Gastrocnemius medialis (tissue), 4 donors: Measurements from ENCODE around the gene NUDT1. TPM values are rescaled to one million over a fixed set of nuclear protein-coding genes. Genes with fewer than 3 reads are reported as not detected.

Source experiments
- ATAC-seq, 2 donors: fragments of 150-250 bp; one replicate each; pipeline ENCODE4 v1.9.1; 2016
- DNase-seq, 2 donors: peaks; one replicate each; pipeline ENCODE4 v3.0.0-alpha.2; 2019
- H3K27ac ChIP-seq, 4 donors: fragments of 200-600 bp; sonication (generic); 1 replicate in 1 of 4; 2 replicates in 3 of 4; pipeline ENCODE4 v1.5.1; 2016 to 2018; ENCODE audit warnings: mild to moderate bottlenecking in 2 of 4, moderate library complexity in 1 of 4
- H3K27me3 ChIP-seq, 3 donors: fragments of 200-600 bp; sonication (generic) in 2 of 3; 1 replicate in 1 of 3; 2 replicates in 2 of 3; pipeline versions ENCODE4 v1.5.1 to v1.6.0; 2016 to 2019; ENCODE audit warnings: mild to moderate bottlenecking in 1 of 3, moderate library complexity in 1 of 3
- H3K36me3 ChIP-seq, 2 donors: fragments of 200-600 bp; sonication (generic) in 1 of 2; one replicate each; pipeline ENCODE4 v1.5.1; 2017 to 2018
- H3K4me1 ChIP-seq, 2 donors: fragments of 200-600 bp; sonication (generic) in 1 of 2; one replicate each; pipeline ENCODE4 v1.5.1; 2016 to 2017; ENCODE audit warnings: mild to moderate bottlenecking in 2 of 2
- H3K4me3 ChIP-seq, 4 donors: fragments of 200-600 bp; sonication (generic) in 3 of 4; 1 replicate in 1 of 4; 2 replicates in 3 of 4; pipeline ENCODE4 v1.5.1; 2016 to 2019; ENCODE audit warnings: mild to moderate bottlenecking in 2 of 4
- H3K9me3 ChIP-seq, 3 donors: fragments of 200-600 bp; sonication (generic) in 2 of 3; 1 replicate in 1 of 3; 2 replicates in 2 of 3; pipeline ENCODE4 v1.5.1; 2016 to 2019
- CTCF ChIP-seq, 5 experiments: fragments of 450-650 bp in 3 of 5; fragments of 200-600 bp in 2 of 5; sonication (generic) in 2 of 5; IDR thresholded peaks in 4 of 5; conservative IDR thresholded peaks in 1 of 5; 1 replicate in 4 of 5; 2 replicates in 1 of 5; pipeline ENCODE4 v1.5.1; 2016 to 2019; ENCODE audit warnings: antibody characterized with exemption in 5 of 5, mild to moderate bottlenecking in 3 of 5, moderate library complexity in 3 of 5
- POLR2A ChIP-seq, 2 donors: fragments of 450-650 bp; IDR thresholded peaks; one replicate each; pipeline ENCODE4 v1.6.1; 2017; ENCODE audit warnings: antibody characterized with exemption in 2 of 2, mild to moderate bottlenecking in 2 of 2, moderate library complexity in 2 of 2
- in situ Hi-C, 4 donors: fragments of 200-750 bp; cut with MboI; loops; one replicate each; pipeline versions ENCODE4 v1.15.0 to v1.8.0; 2017; ENCODE audit warnings: low sequenced_read_pairs in 4 of 4
- intact Hi-C: fragments of 100-400 bp; cut with DNase I; formaldehyde crosslinking; loops from one replicate; pipeline ENCODE4 v1.15.1; 2023; ENCODE audit warnings: low total_unique reads
- total RNA-seq, 4 donors: library from RNA; depleted of rRNA; stranded (reverse); fragments of >200 nt; gene quantifications; one replicate each; pipeline versions ENCODE4 v1.1.0 to v1.2.3, GENCODE V29; 2016

The NUDT1 gene
- total RNA-seq, 4 donors from 2014 or later: 14.7 to 22.5 (median 18.1) TPM

- Histone ChIP-seq H3K9me3 (no peaks in the 10 kb centered on the region), H3K27ac (no peak overlapping the region), H3K4me1 (no peaks in the 10 kb centered on the region), H3K36me3 (peaks cover 0 to 9% of the 10 kb centered on the region in 2 donors), H3K27me3 (no peaks in the 10 kb centered on the region), H3K4me3 (no peak overlapping the region)
- DNase-seq: no peak
- no peak for TF ChIP-seq POLR2A (IDR thresholded peaks at IDR 0.05)
- TF ChIP-seq CTCF (IDR thresholded peaks at IDR 0.05 in 4 of 5, conservative IDR thresholded peaks at IDR 0.05 in 1 of 5): no peak
- intact Hi-C loops: no loop called here
- in situ Hi-C loops: no loop called here
- no peak for ATAC-seq
These were observed 13.4 kb downstream of the NUDT1 start for GRCh38 chr7:2255145-2256139.

DNA sequence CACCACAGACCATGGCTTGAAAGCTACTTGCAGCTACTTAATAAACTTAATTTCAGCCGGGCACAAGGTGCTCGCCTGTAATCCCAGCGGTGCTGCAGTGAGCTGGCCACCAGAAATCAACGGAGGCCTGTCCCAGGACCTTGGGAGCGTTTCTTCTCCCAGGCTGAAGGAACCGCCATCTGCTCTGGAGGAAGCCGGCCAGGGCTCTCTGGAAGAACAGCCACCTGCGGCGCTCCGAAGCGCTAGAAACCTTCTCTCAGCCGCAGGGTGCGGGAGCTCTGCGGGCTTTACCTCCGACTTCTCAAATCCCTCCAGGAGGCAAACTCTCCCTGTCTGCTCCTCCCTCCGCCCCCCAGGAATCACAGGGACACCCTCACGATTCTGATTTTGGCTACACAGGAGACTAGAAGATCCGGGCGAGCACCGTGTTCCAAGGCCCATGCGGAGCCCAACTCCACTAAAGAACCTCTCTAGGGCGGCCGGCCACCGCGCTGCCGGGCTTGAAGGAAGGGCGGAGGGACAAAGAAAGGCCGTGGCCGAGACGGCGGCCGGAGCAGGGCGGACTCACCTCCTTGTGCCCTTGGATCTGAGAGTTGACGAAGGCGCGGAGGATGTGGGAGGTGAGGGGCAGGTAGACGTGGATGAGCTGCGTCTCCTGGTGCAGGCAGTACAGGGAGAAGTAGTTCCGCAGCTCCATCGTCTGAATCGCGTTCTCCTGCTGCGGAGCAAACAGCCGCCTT lies 14.4 kb downstream of the NUDT1 start:
- no peak overlapping the region for H3K27ac ChIP-seq
- H3K36me3 ChIP-seq: peaks cover 0 to 9% of the 10 kb centered on the region in 2 donors
- H3K4me1 ChIP-seq: no peaks in the 10 kb centered on the region
- H3K4me3 ChIP-seq: no peak overlapping the region
- DNase-seq: no peak
- in situ Hi-C loops: no loop called here
- no peaks in the 10 kb centered on the region for H3K27me3 ChIP-seq
- H3K9me3 ChIP-seq: no peaks in the 10 kb centered on the region
- no peak for ATAC-seq
- intact Hi-C loops: no loop called here
- TF ChIP-seq POLR2A (IDR thresholded peaks at IDR 0.05) (no peak), CTCF (IDR thresholded peaks at IDR 0.05 in 4 of 5, conservative IDR thresholded peaks at IDR 0.05 in 1 of 5) (no peak)

DNA sequence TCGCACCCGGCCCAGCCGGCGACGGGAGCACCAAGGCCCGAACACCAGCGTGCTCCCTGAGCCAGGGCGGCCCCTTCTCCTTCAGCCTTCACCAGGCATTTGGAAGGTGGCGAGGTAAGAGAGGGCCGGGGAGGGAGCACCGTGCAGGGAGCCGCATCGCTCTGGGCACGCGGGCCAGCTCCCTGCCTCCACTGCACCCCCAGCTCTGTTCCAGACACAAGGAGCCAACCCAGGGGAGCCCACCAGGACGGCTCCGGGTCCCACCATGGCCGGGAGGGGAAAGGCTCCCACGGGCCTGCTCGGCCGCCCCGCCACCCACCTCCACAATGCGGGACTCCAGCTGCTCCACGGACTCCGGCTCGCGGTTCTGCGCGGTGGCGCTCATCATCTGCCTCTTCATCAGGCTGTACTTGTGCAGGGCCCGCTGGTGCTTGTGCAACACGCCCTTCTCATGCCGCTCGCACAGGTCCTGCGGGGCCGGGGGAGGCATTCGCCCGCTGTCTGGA lies 15.1 kb downstream of the NUDT1 start:
- Histone ChIP-seq H3K36me3 (peaks cover 0 to 9% of the 10 kb centered on the region in 2 donors), H3K27ac (no peak overlapping the region), H3K27me3 (no peaks in the 10 kb centered on the region), H3K4me3 (no peak overlapping the region), H3K4me1 (no peaks in the 10 kb centered on the region), H3K9me3 (no peaks in the 10 kb centered on the region)
- TF ChIP-seq CTCF (IDR thresholded peaks at IDR 0.05 in 4 of 5, conservative IDR thresholded peaks at IDR 0.05 in 1 of 5) (no peak), POLR2A (IDR thresholded peaks at IDR 0.05) (no peak)
- ATAC-seq (no peak), DNase-seq (no peak)
- in situ Hi-C loops (no loop called here), intact Hi-C loops (no loop called here)

DNA sequence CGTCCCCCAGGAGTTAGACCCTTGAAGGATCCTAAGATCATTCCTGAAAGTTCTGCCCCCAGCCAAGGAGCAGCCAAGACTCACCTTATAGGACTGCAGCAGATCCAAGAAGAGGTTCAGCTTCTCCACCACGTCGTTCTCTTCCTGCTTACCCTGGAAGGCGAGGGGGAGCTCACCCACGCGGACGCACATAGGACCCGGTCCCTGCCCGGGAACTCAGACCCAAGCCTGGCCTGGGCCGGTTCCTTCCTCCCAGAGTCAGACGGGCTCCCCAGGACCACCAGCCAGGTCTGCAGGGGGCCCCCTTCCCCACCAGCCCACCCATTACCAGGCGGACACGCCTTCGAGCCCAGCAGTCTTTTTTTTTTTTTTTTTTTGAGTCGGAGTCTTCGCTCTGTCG lies 15.6 kb downstream of the NUDT1 start:
- ATAC-seq (no peak), DNase-seq (no peak)
- Histone ChIP-seq H3K27me3 (no peaks in the 10 kb centered on the region), H3K4me3 (no peak overlapping the region), H3K36me3 (peaks cover 0 to 11% of the 10 kb centered on the region in 2 donors), H3K27ac (no peak overlapping the region), H3K9me3 (no peaks in the 10 kb centered on the region), H3K4me1 (no peaks in the 10 kb centered on the region)
- TF ChIP-seq CTCF (IDR thresholded peaks at IDR 0.05 in 4 of 5, conservative IDR thresholded peaks at IDR 0.05 in 1 of 5): no peak
- no peak for TF ChIP-seq POLR2A (IDR thresholded peaks at IDR 0.05)
- intact Hi-C loops (no loop called here), in situ Hi-C loops (no loop called here)
